GM21786 (cell line): Measurements from ENCODE around the gene ATP8B1.

ENCODE experiments used
- ATAC-seq: cut with Tn5 transposase; IDR thresholded peaks from one replicate; pipeline ENCODE4 v1.9.1; 2021; ENCODE audit not compliant: unreplicated experiment

Gene ATP8B1

GRCh38 chr18:57631697-57632096 is 171.4 kb downstream of the ATP8B1 start:
- no peak for ATAC-seq

GRCh38 chr18:57630754-57631595 is 172.1 kb downstream of the ATP8B1 start:
- ATAC-seq: peak; percentile 34

GRCh38 chr18:57630002-57630753 is 172.9 kb downstream of the ATP8B1 start:
- ATAC-seq: peak; percentile 93

- ATAC-seq: no peak
Observed at GRCh38 chr18:57629422-57629821, 173.7 kb downstream of the ATP8B1 start.

- no peak for ATAC-seq
Observed at GRCh38 chr18:57627488-57627887, 175.6 kb downstream of the ATP8B1 start.

GRCh38 chr18:57624988-57625387 is 178.1 kb downstream of the ATP8B1 start:
- no peak for ATAC-seq

- peak; percentile 8 for ATAC-seq
Observed at GRCh38 chr18:57621246-57621604, 181.9 kb downstream of the ATP8B1 start.

GRCh38 chr18:57619876-57620275 is 183.2 kb downstream of the ATP8B1 start:
- ATAC-seq: no peak

- no peak for ATAC-seq
Observed at GRCh38 chr18:57618910-57619309, 184.2 kb downstream of the ATP8B1 start.

- no peak for ATAC-seq
Observed at GRCh38 chr18:57603871-57604270, 199.2 kb downstream of the ATP8B1 start.
